T-cell (primary cell): Measurements from ENCODE around the gene ADD2. TPM values are rescaled to one million over a fixed set of nuclear protein-coding genes. Genes with fewer than 3 reads are reported as not detected.

Experiments
- ATAC-seq, 4 experiments: fragments of 200-7000 bp in 3 of 4; fragments of 150-1000 bp in 1 of 4; cut with Tn5 transposase; replicated peaks in 1 of 4; 1 replicate in 3 of 4; 2 replicates in 1 of 4; pipeline ENCODE4 v1.10.0; 2021; ENCODE audit warnings: moderate library complexity in 3 of 4, mild to moderate bottlenecking in 2 of 4, moderate number of reproducible peaks in 1 of 4
- CTCF ChIA-PET, 2 donors: fragments of 300-600 bp; sonication (Branson Sonifier 250); formaldehyde crosslinking; loops; one replicate each; lab custom pipeline; 2022; ENCODE audit warnings: antibody characterized with exemption in 2 of 2; lab: Charles Lee
- POLR2A ChIA-PET, 2 donors: fragments of 300-600 bp; sonication (Branson Sonifier 250); formaldehyde crosslinking; loops; one replicate each; lab custom pipeline; 2022; ENCODE audit warnings: antibody characterized with exemption in 2 of 2; lab: Charles Lee
- DNase-seq, 35 experiments: peaks; one replicate each; pipeline versions ENCODE4 v3.0.0 to v3.0.0-alpha.2; 2013 to 2023
- H3K27ac ChIP-seq: one replicate; pipeline ENCODE4 v1.5.1; 2013; ENCODE audit warnings: low read length
- H3K27me3 ChIP-seq, 2 experiments: replicated peaks in 1 of 2; 1 replicate in 1 of 2; 2 replicates in 1 of 2; pipeline versions ENCODE4 v1.6.1 to v1.7.0; 2013; ENCODE audit warnings: low read length in 1 of 2, mixed read lengths in 1 of 2; ENCODE audit not compliant: control insufficient read depth in 2 of 2, insufficient read depth in 2 of 2; ENCODE audit errors: extremely low read depth in 1 of 2
- H3K36me3 ChIP-seq, 2 donors: 1 replicate in 1 of 2; 2 replicates in 1 of 2; pipeline versions ENCODE4 v1.6.1 to v1.7.0; 2013; ENCODE audit warnings: low read length in 1 of 2; ENCODE audit not compliant: control insufficient read depth in 2 of 2, insufficient read depth in 1 of 2; ENCODE audit errors: extremely low read depth in 1 of 2
- H3K4me1 ChIP-seq, 2 experiments: 1 replicate in 1 of 2; 2 replicates in 1 of 2; pipeline versions ENCODE4 v1.6.1 to v1.7.0; 2013; ENCODE audit warnings: low read length in 2 of 2, mixed read lengths in 1 of 2; ENCODE audit not compliant: insufficient read depth in 2 of 2, control insufficient read depth in 1 of 2; ENCODE audit errors: extremely low read depth in 1 of 2
- H3K4me3 ChIP-seq, 2 donors: 1 replicate in 1 of 2; 2 replicates in 1 of 2; pipeline versions ENCODE4 v1.5.1 to v1.7.0; 2013; ENCODE audit warnings: mild to moderate bottlenecking in 2 of 2, low read length in 1 of 2, moderate library complexity in 1 of 2; ENCODE audit not compliant: control insufficient read depth in 1 of 2; ENCODE audit errors: extremely low read depth in 1 of 2
- H3K9me3 ChIP-seq: 2 replicates; pipeline ENCODE4 v1.7.0; 2013
- H3K27ac Mint-ChIP-seq, 2 donors: one replicate each; pipeline ENCODE4 v1.8.0; 2020 to 2021; ENCODE audit warnings: mild to moderate bottlenecking in 2 of 2, mixed read lengths in 2 of 2
- H3K27me3 Mint-ChIP-seq, 2 donors: one replicate each; pipeline ENCODE4 v1.8.0; 2021 to 2022; ENCODE audit warnings: mixed read lengths in 2 of 2
- H3K36me3 Mint-ChIP-seq: one replicate; pipeline ENCODE4 v1.8.0; 2021; ENCODE audit warnings: mixed read lengths
- H3K4me1 Mint-ChIP-seq, 3 donors: one replicate each; pipeline ENCODE4 v1.8.0; 2020 to 2022; ENCODE audit warnings: mixed read lengths in 3 of 3, mild to moderate bottlenecking in 1 of 3
- H3K4me3 Mint-ChIP-seq, 3 donors: one replicate each; pipeline ENCODE4 v1.8.0; 2020 to 2022; ENCODE audit warnings: mild to moderate bottlenecking in 3 of 3, mixed read lengths in 3 of 3, moderate library complexity in 3 of 3
- H3K9me3 Mint-ChIP-seq, 3 donors: one replicate each; pipeline ENCODE4 v1.8.0; 2020 to 2022; ENCODE audit warnings: mixed read lengths in 3 of 3
- WGBS: methylation state at CpG from one replicate; pipeline ENCODE4 v1.1.5; 2013; ENCODE audit warnings: missing lambda C conversion rate; ENCODE audit not compliant: insufficient coverage; 5-methylcytosine and 5-hydroxymethylcytosine counted together
- total RNA-seq, 35 experiments: library from RNA in 6 of 35; stranded (reverse) in 6 of 35; fragments of 120-200 nt in 1 of 35; gene quantifications; one replicate each; pipeline versions ENCODE4 v1.2.1 to v1.2.4 and lab custom pipeline; 2013 to 2026

The ADD2 gene
- 1 to 10 TPM; 4.7 to 7.9 (median 7.1) TPM for total RNA-seq
- 2.2 TPM for total RNA-seq (2013)
- total RNA-seq (lab: John Stamatoyannopoulos, UW), result 0.91 to 18.3 (median 8.1) reads per million in 29 experiments

- H3K27me3 Mint-ChIP-seq, result peaks cover 29 to 65% of the 10 kb centered on the region in 2 donors
- ChIA-PET CTCF (interaction anchor here (0.6 to 1.3 kb wide), 4 partner anchors 17 to 42 kb away, joined by 3 to 4 read pairs (median 4); no protein-coding TSS in a partner anchor), POLR2A (interaction anchor here in 1 of 2 donors (0.7 kb wide), 1 partner anchor 467 kb away, joined by 3 read pairs; no protein-coding TSS in a partner anchor)
- no peaks in the 10 kb centered on the region for H3K9me3 Mint-ChIP-seq
- Histone ChIP-seq H3K27ac (no peak within 1 kb of the TSS), H3K36me3 (no peaks in the 10 kb centered on the region), H3K27me3 (peaks cover 8 to 24% of the 10 kb centered on the region in 2 experiments), H3K4me1 (peaks cover 2 to 12% of the 10 kb centered on the region in 2 experiments), H3K4me3 (peak within 1 kb of the TSS; percentile 53 to 83), H3K9me3 (no peaks in the 10 kb centered on the region)
- DNase-seq (peak in 29 of 35 experiments; percentile 6 to 56 (median 31)), ATAC-seq (peak; percentile 75 to 81 (median 76))
- H3K4me3 Mint-ChIP-seq, result peak within 1 kb of the TSS; percentile 81 to 86 (median 83)
- H3K36me3 Mint-ChIP-seq, result no peaks in the 10 kb centered on the region
- peaks cover 10 to 16% (median 15%) of the 10 kb centered on the region in 3 donors for H3K4me1 Mint-ChIP-seq
- peak within 1 kb of the TSS in 1 of 2 donors; percentile 58 for H3K27ac Mint-ChIP-seq
- WGBS, result under 1% methylated on average over 43 of the region's 74 CpGs
Measured at GRCh38 chr2:70767699-70768589, at the start of gene ADD2. Gene ADD2, minus strand, starts transcription at chr2:70768200. Its CDS starts 61,792 bp downstream, at chr2:70706408.

- H3K4me1 Mint-ChIP-seq, result peaks cover 0 to 1% (median 0%) of the 10 kb centered on the region in 3 donors
- 60% methylated on average over 3 of the region's 3 CpGs for WGBS
- ATAC-seq, result no peak
Measured at GRCh38 chr2:70817284-70817954, 49.4 kb upstream of the ADD2 start.

GRCh38 chr2:70816726-70817125, 48.7 kb upstream of the ADD2 start:
- Histone ChIP-seq H3K27ac (no peak overlapping the region), H3K36me3 (no peaks in the 10 kb centered on the region), H3K27me3 (peaks cover 0 to 17% of the 10 kb centered on the region in 2 experiments), H3K4me3 (no peak overlapping the region), H3K4me1 (no peaks in the 10 kb centered on the region), H3K9me3 (no peaks in the 10 kb centered on the region)
- Mint-ChIP-seq H3K27ac (no peak overlapping the region), H3K36me3 (no peaks in the 10 kb centered on the region), H3K4me3 (no peak overlapping the region), H3K4me1 (no peaks in the 10 kb centered on the region), H3K27me3 (peaks cover 13 to 14% of the 10 kb centered on the region in 2 donors), H3K9me3 (no peaks in the 10 kb centered on the region)
- DNase-seq, result no peak
- ChIA-PET POLR2A (no interaction called here), CTCF (no interaction called here)
- WGBS, result 87% methylated on average over 4 of the region's 5 CpGs
- no peak for ATAC-seq

More at GRCh38 chr2:70817284-70817954, 49.4 kb upstream of the ADD2 start:
- DNase-seq, result no peak
- H3K27me3 ChIP-seq, result peaks cover 0 to 17% of the 10 kb centered on the region in 2 experiments
- H3K4me3 Mint-ChIP-seq, result no peak overlapping the region
- H3K36me3 Mint-ChIP-seq, result no peaks in the 10 kb centered on the region
- H3K27ac Mint-ChIP-seq, result no peak overlapping the region
- H3K9me3 Mint-ChIP-seq, result no peaks in the 10 kb centered on the region
- H3K4me3 ChIP-seq, result no peak overlapping the region
- CTCF ChIA-PET, result no interaction called here
- H3K27ac ChIP-seq, result no peak overlapping the region
- POLR2A ChIA-PET, result no interaction called here
- H3K36me3 ChIP-seq, result no peaks in the 10 kb centered on the region
- H3K4me1 ChIP-seq, result peaks cover 0 to 4% of the 10 kb centered on the region in 2 experiments
- peaks cover 13 to 14% of the 10 kb centered on the region in 2 donors for H3K27me3 Mint-ChIP-seq
- H3K9me3 ChIP-seq, result no peaks in the 10 kb centered on the region

- no peak overlapping the region for H3K4me3 ChIP-seq
- no peaks in the 10 kb centered on the region for H3K36me3 ChIP-seq
- POLR2A ChIA-PET, result no interaction called here
- no peak for ATAC-seq
- H3K4me3 Mint-ChIP-seq, result no peak overlapping the region
- 87% methylated on average over 10 of the region's 12 CpGs for WGBS
- no peaks in the 10 kb centered on the region for H3K9me3 Mint-ChIP-seq
- H3K27me3 ChIP-seq, result peaks cover 0 to 7% of the 10 kb centered on the region in 2 experiments
- no peaks in the 10 kb centered on the region for H3K9me3 ChIP-seq
- no peak overlapping the region for H3K27ac Mint-ChIP-seq
- DNase-seq, result no peak
- H3K27me3 Mint-ChIP-seq, result peaks cover 5 to 9% of the 10 kb centered on the region in 2 donors
- no peaks in the 10 kb centered on the region for H3K4me1 ChIP-seq
- no peaks in the 10 kb centered on the region for H3K4me1 Mint-ChIP-seq
- H3K36me3 Mint-ChIP-seq, result no peaks in the 10 kb centered on the region
- CTCF ChIA-PET, result interaction anchor here in 1 of 2 donors (0.6 kb wide), 1 partner anchor 41 kb away, joined by 4 read pairs; the partner anchor contains the start of gene ADD2
- H3K27ac ChIP-seq, result no peak overlapping the region
Measured at GRCh38 chr2:70808983-70809958, 41.3 kb upstream of the ADD2 start.

GRCh38 chr2:70807828-70808118, 39.8 kb upstream of the ADD2 start:
- Histone ChIP-seq H3K4me1 (no peaks in the 10 kb centered on the region), H3K27ac (no peak overlapping the region), H3K9me3 (no peaks in the 10 kb centered on the region), H3K27me3 (peaks cover 0 to 10% of the 10 kb centered on the region in 2 experiments), H3K36me3 (no peaks in the 10 kb centered on the region), H3K4me3 (no peak overlapping the region)
- Mint-ChIP-seq H3K27me3 (peaks cover 5 to 9% of the 10 kb centered on the region in 2 donors), H3K27ac (no peak overlapping the region), H3K9me3 (no peaks in the 10 kb centered on the region), H3K36me3 (no peaks in the 10 kb centered on the region), H3K4me1 (no peaks in the 10 kb centered on the region), H3K4me3 (no peak overlapping the region)
- DNase-seq (no peak), ATAC-seq (no peak)
- ChIA-PET CTCF (interaction anchor here in 1 of 2 donors (0.5 kb wide), 1 partner anchor 524 kb away, joined by 6 read pairs; the partner anchor contains the start of gene ZNF638), POLR2A (no interaction called here)
- 92% methylated on average over 3 of the region's 4 CpGs for WGBS
